Stimulated activated CD8-positive, alpha-beta memory T cell treated with anti-CD3 and anti-CD28 coated beads, Interleukin-2, amount 100 ng/mL, for 1 hour (primary cell): Measurements from ENCODE around the gene TNIP2.

Source experiments
- DNase-seq, 2 donors: peaks; one replicate each; pipeline ENCODE4 v3.0.0-alpha.2; 2020; ENCODE audit warnings: low read depth in 2 of 2

The TNIP2 gene

DNA sequence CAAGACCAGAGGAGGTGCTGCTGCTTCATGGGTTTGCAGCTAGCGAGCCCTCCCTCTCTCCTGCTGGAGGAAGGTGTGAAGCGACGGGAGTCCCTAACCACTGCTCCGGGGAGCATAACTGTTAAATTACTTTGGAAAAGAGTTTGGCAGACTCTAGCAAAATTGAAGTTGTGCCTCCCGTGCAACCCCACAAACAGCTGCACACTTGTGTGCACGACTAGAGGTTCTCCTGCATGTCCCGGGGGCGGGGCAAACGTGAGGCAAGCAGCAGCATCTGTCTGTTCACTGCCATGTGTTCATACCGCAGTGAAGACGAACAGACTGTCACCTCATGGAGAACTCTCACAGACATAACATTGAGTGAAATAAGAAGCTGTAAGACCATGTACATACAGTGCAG is 34.5 kb downstream of the TNIP2 start:
- DNase-seq = no peak

DNA sequence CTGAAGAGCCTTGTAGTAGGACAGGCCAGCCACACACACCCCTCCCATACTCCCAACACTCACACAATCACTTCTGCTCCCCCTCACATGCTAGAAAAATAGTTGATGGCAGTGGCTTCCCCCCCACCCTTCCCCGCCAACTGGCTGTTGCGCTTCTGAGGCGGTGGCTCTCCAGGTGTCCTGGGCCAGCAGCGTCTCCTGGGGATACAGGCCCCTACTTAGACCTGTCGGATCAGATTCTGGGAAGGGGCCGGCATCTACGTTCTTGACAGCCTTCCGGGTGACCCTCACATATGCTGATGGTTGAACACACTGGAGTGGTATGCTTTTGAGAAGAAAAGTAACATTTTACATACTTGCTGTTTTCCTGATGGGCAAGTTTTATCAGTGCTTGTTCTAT is 39.9 kb downstream of the TNIP2 start:
- no peak for DNase-seq

DNA sequence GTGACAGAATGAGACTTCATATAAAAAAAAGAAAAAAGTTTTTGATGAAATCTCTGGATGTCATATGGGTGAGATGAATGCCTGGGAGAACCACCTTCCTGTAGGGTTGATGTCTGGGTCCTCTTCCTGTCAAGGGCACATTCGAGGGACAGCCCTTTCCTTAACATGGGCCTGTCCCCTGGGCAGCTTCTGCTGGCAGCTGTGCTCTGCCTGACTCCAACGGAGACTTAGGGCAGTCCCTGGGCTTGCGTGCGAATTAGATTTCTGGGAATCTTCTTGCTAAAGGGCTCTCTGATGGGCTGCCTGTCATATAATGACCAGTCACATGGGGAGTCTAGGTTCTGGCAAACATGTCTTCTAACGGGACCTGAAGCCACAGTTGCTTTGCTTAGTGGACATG is 40.7 kb downstream of the TNIP2 start:
- no peak for DNase-seq

DNA sequence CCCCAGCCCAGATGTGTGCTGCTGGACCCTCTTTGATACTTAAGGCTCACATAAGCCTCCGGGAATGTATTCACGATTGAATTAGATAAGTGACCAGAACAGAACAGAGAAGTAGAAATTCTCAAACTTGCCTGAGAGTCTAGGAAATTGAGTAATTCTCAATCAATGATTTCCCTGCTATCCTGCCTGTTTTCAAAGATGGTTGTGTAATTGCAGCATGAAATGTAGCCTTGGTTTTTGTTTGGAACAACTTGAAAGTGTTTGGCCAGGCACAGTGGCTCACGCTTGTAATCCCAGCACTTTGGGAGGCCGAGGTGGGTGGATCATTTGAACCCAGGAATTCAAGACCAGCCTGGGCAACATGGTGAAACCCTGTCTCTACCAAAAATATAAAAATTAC is 41.2 kb downstream of the TNIP2 start:
- no peak for DNase-seq

DNA sequence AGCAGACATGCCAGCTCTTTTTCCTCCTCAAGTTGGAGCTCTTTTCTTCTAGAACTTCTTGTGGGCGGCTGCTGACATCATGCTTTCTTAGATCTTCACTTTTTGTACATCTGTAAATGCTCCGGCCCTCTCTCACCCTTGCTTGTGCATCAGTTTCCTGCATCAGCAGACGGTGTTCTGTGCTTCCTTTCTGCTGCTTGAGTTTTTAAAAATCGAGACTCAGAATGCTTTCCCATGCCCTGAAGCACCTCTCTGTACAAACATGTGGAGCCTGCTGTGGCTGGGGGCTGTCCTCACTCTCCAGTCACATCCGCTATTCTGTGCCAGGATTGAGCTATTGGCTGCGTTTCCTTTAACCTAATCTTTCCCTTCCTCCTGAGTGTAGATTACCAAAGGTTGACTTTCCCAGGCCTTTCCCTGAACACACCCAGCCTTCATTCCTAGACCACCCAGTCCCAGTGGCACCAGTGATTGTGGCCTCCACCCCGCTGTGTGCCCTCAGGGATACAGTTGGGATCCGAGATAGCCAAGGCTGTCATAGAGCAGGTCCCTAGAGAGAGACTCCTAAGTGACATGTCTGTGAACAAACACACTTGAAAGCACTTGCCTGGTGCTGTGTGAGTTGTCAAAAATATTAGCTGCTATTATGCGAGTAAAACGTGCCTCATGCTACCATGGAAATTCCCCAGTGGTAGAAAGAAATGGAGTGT is 41.9 kb downstream of the TNIP2 start:
- no peak for DNase-seq

DNA sequence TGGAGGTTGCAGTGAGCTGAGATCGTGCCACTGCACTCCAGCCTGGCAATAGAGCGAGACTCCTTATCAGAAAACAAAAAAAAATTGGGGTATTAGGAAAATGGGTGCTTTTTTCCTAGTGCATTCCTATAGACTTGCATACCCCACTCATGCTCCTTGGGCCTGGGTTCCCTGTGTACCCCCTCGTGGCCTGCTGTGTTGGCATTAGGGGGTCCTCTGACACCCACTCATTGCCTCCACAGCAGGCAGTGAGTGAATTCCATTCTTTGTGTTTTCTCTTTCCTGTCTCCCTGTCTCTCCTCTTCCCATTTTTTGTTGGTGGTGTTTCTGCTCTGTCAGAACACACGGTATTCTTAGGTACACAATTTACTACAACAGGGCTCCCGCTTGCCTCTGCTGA is 42.8 kb downstream of the TNIP2 start:
- no peak for DNase-seq

DNA sequence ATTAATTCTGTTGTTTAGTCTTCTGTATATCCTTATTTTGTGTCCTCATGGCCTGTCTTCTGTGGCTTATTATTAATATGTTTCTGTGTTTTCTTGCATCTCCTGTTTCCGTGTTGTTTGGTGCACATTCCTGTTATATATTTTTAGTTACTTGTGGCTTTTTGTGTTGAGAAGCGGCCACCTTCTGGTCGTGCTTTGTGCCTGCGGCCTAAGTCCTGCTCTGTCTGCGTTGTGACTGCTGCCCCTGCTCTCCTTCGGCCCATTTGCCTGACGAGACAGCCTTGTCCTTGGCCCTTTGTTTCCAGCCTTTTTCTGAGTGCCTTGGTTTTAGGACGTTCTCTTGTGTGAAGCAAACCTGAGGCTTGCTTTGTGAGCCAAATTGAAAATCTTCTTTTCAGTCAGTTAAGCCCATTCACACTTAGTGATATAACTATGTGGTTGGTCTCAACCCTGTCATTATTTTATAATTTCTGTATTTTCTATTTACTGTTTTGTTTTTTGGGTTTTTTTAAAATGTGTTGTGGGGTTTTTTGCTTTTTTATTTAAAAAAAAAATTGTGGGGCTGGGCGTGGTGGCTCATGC is 43.8 kb downstream of the TNIP2 start:
- no peak for DNase-seq

DNA sequence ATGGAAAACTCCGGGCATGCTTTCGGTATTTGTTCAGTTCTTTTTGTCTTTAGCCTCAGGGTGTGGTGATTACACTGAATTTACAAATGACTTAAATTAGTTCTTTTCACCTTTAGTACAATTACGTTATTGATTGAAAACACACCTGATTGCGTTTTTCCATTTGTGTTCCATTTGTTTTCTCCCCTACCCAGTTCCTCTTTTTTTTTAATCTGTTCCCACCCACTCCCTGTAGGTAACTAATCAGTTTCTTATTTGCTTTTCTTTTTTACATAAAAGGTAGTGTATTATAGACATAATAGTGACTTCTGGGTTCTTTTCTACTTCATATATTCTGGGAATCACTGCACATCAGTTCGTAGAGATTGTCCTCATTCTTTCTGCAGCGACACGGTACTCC is 53.4 kb downstream of the TNIP2 start:
- DNase-seq = no peak

DNA sequence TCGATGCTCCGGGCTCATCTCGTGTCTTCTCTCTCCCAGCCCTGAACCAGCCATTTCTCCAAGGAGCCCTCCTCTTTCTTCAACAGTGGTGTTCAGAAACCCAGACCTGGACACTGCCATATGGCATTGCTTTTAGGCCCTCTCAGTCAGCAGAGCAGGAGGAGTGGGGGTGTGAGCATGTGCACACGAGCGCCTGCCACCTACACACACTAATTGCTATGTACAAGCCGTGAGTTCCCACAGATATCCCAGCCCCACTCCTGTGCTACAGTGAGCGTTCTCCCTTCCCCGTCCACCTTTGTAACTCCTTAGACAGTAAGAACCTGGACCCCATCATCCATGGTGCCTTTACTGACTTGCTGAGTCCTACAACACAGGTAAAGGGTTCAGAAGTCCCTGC is 53.8 kb downstream of the TNIP2 start:
- no peak for DNase-seq

DNA sequence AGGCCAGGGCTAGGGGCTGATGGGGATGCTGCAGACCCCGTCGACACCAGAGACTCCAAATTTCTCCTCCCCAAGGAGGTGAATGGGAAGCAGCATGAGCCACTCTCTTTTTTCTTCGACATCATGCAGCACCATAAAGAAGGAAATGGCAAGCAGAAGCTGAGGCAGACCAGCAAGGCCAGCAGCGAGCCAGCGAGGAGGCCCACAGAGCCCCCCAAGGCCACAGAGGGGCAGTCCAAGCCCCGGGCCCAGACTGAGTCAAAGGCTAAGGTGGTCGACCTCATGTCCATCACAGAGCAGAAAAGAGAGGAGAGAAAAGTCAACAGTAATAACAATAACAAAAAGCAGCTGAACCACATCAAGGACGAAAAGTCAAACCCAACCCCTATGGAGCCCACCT is 56.1 kb downstream of the TNIP2 start:
- no peak for DNase-seq

DNA sequence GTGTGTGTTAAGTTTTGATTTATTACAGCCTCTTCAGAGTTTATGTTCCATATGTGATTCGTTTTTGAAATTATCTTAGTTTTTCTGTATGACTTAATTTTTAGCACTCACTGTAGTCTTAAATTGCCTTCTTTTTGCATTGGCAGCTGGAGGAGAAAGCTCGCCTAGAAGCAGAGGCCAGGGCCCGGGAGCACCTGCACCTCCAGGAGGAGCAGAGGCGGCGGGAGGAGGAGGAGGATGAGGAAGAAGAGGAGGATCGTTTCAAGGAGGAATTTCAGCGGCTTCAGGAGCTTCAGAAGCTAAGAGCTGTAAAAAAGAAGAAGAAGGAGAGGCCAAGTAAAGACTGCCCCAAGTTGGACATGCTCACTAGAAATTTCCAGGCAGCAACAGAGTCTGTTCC is 56.6 kb downstream of the TNIP2 start:
- DNase-seq = no peak

DNA sequence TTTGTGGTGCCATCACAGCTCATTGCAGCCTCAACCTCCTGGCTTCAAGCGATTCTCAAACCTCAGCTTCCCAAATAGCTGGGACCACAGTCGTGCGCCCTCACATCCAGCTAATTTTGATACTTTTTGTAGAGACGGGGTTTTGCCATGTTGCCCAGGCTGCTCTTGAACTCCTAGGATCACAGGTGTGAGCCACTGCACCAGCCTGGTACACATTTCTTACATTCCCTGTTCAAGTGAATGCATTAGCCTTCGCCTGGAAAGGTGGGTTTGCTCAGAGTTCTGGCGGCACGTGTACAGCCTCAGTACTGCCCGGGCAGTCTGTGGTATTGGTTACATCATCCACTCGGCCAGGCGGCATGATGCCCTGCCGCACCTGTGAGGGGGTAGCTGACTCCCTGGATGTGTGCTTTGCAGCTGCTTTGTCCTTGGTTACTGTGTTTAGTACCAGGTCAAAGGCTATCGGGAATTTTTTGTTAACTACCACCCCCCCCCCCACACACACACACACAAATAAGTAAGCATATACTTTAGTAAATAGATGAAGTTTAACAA is 57.1 kb downstream of the TNIP2 start:
- no peak for DNase-seq

DNA sequence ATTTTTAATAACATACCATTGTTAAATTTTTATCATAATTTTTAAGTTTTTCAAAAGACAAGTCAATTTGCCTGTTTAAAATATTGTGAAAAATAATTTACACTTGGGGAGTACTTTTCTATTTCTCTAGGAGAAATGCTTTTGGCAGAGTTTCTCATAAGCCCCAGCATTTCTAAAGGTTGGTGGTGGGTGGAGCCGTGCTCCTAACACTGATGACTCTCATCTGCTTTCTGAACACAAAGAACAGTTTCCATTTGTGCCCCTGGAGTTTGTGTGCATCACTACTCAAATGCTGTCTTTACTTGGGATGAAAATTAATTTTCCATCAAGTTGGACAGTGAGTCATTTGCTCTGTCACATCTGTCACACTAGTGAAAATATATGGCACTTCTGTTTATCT is 57.6 kb downstream of the TNIP2 start:
- no peak for DNase-seq

DNA sequence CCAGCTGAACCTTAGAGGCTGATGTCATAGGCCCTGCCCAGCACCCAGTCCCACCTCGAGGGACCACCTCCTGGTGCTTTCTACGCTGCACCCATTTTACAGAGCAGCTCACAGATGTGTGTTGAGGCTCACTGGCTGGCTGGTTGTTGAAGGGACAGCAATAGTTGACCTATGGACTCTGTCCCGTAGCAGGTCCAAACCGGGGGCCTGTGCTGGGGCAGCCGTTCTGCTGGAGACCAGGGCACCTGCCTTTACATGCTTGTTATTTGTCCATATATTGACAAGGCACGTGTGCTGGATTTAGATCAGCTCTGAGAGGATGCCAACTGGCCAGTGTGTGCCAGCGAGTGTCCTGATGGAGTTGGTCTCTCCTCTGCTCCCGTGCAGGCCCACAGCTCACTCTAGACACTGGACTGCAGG is 58.1 kb downstream of the TNIP2 start:
- DNase-seq = no peak

DNA sequence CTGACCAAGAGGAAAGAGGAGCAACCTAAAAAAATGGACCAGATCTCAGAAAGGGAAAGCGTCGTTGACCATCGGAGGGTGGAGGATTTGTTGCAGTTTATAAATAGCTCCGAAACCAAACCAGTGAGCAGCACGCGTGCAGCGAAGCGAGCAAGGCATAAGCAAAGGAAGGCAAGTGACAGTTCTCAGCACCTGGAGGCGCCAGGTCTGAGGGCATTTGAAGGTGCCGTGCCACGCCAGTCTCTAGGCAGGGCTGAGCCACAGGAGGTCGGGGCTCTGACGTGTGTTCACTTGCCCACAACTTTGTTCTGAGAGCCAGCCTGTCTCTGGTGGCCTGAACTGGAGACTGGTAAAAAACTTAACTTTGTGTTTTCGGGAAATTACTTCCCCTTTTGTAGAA is 59.7 kb downstream of the TNIP2 start:
- DNase-seq = no peak

DNA sequence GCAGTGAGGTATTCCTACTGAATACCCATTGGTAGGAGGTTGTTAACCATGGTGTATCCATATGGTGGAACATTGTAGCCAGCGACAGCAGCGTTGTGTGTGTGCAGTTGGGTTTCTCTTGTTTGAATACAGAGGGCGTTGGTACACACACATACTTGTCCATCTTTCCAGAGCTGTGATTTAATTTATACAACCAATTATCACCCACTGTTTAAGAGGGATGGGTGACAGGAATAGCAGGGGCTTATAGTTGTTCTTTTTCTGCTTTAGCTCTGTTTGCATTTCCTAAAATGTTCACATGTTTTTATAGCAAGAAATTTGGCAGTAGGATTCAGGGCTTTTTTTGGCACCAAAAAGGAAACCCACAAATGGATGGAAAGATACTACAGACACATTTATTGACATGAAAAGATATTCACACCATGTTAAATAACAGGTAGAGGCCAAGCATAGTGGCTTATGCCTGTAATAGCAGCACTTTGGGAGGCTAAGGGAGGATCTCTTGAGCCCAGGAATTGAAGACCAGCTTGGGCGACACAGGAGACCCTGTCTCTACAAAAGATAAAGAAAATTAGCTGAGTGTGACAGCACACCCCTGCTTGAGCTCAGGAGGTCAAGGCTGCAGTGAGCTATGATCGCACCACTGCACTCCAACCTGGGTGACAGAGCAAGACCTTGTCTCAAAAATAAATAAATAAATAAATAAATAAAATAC is 60.6 kb downstream of the TNIP2 start:
- no peak for DNase-seq

DNA sequence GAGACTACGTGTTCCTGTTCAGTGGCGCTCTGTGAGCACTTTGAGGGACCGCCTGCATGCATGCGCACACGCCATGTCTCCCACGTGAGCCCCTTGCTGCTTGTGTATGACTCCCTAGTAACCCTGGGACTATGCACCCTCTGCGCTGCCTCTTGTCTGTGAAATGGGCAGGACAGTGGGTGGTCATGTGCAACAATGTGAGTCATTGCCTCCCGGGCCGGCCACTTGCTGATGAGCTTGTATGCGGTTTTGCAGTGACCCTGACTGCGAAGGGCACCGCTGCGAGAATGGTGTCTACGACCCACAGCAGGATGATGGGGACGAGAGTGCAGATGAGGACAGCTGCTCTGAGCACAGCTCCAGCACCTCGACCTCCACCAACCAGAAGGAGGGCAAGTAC is 61.4 kb downstream of the TNIP2 start:
- DNase-seq = no peak

DNA sequence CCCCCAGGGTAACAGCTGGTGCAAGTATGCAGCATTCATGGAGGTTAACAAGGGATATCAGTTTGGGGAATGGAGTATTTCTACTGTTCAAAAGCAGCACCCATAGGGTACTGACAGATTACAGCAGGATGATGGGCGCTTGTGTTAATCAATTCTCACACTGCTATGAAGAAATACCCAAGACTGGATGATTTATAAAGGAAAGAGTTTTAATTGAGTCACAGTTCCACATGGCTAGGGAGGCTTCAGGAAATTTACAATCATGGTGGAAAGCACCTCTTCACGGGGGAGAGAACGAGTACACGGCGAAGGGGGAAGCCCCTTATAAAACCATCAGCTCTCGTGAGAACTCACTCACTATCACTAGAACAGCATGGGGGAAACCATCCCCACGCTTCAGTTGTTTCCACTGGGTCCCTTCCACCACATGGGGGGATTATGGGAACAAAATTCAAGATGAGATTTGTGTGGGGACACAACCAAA is 64.1 kb downstream of the TNIP2 start:
- no peak for DNase-seq
